Fibroblast of gingiva (primary cell): ENCODE results near the gene MAGOHB.
"Not testable (repeated sequence)": the region's sequence is repeated elsewhere in the genome, so short reads cannot be mapped to it uniquely, and the experiment has no call there.

Experiments
- DNase-seq: peaks from one replicate; pipeline ENCODE4 v3.0.0-alpha.2; 2011; ENCODE audit warnings: low read depth

MAGOHB gene

DNA sequence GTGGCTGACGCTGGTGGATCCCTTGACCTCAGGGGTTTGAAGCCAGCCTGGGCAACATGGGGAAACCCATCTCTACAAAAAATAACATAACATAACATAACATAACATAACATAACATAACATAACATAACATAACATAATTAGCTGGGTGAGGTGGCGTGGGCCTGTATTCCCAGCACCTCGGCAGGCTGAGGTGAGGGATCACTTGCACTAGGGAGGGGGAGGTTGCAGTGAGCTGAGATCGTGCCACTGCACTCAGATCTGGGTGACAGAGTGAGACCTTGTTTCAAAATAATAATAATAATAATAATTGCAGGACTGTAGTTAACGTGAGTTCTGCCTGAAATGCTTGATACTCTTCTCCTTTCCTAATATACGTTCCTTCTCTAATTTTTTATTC, 1.3 kb downstream of the MAGOHB start:
- no peak for DNase-seq

DNA sequence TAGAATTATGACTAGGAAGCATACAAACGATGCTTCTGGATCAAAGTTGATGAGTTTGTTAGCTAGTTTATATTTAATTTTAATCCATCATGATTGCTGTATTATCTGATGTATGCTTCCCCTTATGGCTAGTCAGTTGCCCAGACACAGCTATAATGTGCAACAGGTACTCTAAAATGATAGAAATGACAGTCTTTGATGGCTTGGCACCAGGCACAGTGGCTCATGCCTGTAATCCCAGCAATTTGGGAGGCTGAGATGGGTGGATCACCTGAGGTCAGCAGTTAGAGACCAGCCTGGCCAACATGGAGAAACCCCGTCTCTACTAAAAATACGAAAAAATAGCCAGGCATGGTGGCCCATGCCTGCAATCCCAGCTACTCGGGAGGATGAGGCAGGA, 2.2 kb downstream of the MAGOHB start:
- DNase-seq: not testable (repeated sequence)

DNA sequence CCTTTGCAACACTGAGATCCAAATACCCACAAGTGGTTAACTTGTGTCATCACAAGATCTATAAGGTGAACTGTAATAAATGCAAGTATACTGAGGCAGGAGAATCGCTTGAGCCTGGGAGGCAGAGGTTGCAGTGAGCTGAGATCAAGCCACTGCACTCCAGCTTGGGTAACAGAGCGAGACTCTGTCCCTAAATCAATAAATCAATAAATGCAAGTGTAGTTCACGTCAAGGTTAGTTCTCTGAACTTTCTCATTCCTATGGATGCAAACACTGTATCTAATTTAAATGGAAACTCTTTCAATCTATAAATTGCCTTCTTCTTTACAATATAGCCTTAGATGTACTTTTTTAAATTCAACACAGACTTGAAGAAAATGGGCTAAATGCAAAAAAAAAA, 3.2 kb downstream of the MAGOHB start:
- no peak for DNase-seq

GRCh38 chr12:10607885-10608458, 5.4 kb downstream of the MAGOHB start:
- no peak for DNase-seq

GRCh38 chr12:10601860-10602259, 11.5 kb downstream of the MAGOHB start:
- DNase-seq: no peak

DNA sequence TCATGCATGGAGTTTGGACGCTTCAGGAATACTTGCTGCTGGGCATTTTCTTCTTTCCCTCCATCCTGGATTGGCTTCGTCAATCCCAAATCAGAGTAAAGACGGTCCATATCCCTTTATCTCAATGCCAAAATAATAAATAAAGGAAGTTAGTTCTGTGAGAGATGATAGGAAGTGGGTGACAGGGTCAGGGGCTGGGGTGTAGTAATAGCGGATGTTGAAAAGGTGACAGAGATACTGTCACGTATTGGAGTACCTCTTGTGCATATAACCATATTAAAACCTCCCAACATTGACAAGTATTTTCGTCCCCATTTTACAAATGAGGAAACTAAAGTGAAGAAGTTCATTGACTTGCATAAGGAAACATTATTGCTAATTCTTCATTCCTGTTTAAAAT, 12.4 kb downstream of the MAGOHB start:
- no peak for DNase-seq

DNA sequence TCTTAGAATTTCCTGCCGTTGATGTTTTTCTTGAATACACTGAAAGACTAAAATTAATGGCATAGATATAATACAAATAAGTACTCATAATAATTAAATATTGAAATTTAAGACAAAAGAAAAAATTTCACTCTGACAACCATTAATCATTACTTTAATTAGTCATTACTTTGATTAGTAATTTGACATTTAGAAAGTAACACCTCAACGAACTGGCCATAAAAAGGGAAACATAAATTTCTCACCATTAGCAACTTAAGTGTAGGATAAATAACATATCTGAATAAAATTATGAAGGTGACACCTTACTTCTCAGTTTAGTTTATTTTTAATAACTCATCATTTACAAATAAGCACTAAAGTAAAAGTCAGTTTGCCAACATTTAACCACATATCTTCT, 17.5 kb downstream of the MAGOHB start:
- no peak for DNase-seq

GRCh38 chr12:10590966-10591365, 22.4 kb downstream of the MAGOHB start:
- peak; percentile 11 for DNase-seq

GRCh38 chr12:10584415-10584814, 29.0 kb downstream of the MAGOHB start:
- no peak for DNase-seq

DNA sequence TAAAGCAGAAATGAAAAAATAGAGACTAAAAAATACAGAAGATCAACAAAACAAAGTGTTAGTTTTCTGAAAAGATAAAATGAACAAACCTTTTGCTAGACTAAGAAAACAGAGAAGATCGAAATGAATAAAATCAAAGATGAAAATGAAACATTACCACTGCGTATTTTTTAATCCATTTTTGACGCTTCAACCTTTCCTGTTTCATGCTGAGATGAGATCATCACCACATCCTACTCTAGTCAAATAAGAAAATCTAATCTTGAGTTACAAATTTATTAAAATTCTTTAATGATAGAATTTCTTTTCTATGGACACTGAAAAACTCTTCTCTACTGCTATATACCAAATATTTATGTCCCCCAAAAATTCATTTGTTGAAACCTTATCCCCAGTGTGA, 30.7 kb downstream of the MAGOHB start:
- no peak for DNase-seq

DNA sequence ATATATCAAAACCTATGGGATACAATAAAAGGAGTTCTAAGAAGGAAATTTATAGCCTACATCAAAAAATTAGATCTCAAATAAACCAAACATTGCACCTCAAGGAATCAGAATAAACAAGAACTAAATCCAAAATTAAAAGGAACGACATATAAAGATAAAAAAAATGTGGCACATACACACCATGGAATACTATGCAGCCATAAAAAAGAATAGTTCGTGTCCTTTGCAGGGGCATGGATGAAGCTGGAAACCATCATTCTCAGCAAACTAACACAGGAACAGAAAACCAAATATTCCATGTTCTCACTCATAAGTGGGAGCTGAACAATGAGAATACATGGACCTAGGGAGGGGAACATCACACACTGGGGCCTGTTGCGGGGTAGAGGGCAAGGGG, 31.3 kb downstream of the MAGOHB start:
- not testable (repeated sequence) for DNase-seq

DNA sequence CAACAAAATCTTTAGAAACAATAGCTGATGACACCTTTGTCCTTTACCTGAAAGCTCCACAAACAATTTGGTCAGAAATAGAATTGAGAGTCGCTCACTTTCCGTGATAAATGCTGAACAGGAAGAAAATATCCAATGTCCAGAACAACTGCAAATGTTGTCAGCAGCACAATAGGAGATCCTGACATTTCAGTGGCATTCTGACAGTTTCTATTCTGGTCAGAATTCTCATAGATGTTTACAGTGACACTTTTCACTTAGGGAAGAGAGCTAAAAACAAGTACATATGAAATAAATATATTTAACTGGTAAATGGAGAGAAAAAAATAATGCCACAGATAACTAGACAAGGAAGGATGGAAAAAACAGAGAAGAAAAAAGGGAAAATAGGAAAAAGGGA, 39.1 kb downstream of the MAGOHB start:
- DNase-seq: no peak

GRCh38 chr12:10572021-10572490, 41.4 kb downstream of the MAGOHB start:
- peak; percentile 86 for DNase-seq

DNA sequence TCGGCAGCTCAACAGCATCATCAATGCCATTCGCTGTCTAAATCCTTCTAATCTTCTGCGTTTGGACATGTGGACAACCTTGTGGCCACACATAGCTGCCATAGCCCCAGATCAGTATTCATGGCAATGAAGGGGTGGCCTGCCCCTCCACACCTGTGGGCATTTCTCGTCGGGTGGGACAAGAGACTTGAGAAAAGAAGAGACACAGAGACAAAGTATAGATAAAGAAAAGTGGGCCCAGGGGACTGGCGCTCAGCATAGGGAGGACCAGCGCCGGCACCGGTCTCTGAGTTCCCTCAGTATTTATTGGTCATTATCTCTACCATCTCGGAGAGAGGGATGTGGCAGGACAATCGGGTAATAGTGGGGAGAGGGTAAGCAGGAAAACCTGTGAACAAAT, 42.3 kb downstream of the MAGOHB start:
- DNase-seq: no peak

GRCh38 chr12:10567813-10568212, 45.6 kb downstream of the MAGOHB start:
- no peak for DNase-seq

DNA sequence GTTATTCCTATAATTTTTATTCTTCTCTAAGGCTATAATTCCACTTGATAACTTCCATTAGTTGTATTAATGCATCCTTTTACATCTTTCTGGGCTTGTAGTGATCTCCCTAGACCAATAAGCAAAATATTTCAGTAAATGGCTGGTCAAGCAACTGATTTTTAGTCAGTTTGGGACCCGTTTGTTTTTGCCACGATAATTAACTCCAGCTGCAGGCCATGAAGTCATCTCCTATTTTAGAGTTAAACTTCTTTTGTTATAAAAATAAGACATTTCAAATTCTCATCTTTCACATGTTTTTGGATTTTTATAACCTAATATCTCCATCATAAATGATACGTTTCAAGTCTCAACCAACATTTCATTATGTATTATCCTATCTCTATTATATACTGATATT, 49.4 kb downstream of the MAGOHB start:
- peak; percentile 46 for DNase-seq

DNA sequence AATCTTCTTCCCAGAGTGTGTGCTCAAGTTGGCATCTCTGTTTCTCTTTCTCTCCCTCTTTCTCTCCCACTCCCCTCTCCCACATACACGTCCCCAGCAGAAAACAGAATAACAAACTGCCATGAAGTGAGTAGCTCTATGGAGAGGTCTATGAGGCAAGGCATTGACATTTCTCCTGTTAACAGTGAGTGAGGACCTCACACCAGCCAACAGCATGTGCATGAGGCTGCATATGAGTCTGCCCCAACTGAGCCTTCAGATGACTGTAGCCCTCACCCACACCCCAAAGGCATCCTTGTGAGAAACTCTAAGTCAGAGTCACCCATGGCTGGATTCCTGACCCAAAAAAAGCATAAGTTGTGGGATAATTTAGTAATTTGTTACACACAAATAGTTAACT, 50.4 kb downstream of the MAGOHB start:
- DNase-seq: no peak

GRCh38 chr12:10562306-10562933, 51.0 kb downstream of the MAGOHB start:
- peak; percentile 45 for DNase-seq

GRCh38 chr12:10559244-10559643, 54.2 kb downstream of the MAGOHB start:
- no peak for DNase-seq

DNA sequence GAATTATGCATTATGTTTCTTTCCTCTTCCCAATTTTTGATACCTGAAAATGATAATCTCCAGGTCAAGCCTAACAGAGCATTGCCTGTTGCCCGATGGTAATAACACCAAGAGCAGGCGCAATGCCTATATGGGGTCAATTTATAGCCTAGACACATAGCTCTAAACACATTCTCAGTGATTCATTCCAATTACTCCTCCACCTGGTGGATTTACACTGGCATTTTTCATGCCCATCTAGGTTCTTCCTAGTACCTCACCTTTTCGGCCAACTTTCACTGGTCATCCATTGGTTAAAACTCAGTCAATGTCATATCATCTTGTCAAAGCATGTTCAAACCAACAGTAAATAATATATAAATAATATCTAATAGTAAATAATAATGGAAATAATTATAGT, 54.6 kb downstream of the MAGOHB start:
- DNase-seq: no peak

GRCh38 chr12:10558301-10558700, 55.1 kb downstream of the MAGOHB start:
- no peak for DNase-seq

- no peak for DNase-seq
These were observed 55.6 kb downstream of the MAGOHB start for GRCh38 chr12:10557766-10558165.

DNA sequence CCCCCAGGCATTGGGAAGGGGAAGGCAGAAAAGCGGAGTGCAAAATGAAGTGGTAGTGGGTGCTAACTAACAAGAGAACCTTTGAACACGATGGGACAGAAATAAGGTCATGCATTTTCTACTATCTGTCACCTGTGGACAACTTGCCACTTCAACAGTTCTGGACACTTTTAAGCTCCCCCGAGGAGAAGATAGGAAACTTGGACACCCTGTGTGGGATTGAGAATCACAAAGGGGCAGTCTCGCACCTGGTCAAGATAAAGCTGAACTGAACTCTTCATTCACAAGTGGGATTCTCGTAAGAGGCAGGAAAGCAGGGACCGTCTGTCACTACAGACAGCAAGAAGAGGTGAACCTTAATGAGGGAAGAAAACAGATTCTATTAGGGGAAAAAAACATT, 56.1 kb downstream of the MAGOHB start:
- no peak for DNase-seq
